Middle frontal gyrus (tissue), 1 donor: ENCODE results near the gene TMEM130.
A peak's percentile ranks its signal among the peaks of the same experiment; 100 is the strongest.
"Not testable (repeated sequence)": the region's sequence is repeated elsewhere in the genome, so short reads cannot be mapped to it uniquely, and the experiment has no call there.

Source experiments
- DNase-seq: peaks from one replicate; pipeline ENCODE4 v3.0.0-alpha.2; 2015; ENCODE audit warnings: low spot score; ENCODE audit errors: extremely low spot score

TMEM130 gene

DNA sequence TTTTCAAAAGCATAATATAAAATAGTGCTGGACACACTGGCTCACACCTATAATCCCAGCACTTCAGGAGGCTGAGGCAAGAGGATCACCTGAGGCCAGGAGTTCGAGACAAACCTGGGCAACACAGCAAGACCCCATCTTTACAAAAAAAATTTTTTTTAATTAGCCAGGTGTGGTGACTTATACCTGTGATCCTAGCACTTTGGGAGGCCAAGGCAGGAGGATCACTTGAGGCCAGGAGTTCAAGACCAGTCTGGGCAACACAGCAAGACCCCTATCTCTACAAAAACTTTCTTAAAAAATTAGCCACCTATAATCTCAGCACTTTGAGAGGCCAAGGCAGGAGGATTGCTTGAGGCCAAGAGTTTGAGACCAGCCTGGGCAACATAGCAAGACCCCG is 27.3 kb downstream of the TMEM130 start:
- not testable (repeated sequence) for DNase-seq

DNA sequence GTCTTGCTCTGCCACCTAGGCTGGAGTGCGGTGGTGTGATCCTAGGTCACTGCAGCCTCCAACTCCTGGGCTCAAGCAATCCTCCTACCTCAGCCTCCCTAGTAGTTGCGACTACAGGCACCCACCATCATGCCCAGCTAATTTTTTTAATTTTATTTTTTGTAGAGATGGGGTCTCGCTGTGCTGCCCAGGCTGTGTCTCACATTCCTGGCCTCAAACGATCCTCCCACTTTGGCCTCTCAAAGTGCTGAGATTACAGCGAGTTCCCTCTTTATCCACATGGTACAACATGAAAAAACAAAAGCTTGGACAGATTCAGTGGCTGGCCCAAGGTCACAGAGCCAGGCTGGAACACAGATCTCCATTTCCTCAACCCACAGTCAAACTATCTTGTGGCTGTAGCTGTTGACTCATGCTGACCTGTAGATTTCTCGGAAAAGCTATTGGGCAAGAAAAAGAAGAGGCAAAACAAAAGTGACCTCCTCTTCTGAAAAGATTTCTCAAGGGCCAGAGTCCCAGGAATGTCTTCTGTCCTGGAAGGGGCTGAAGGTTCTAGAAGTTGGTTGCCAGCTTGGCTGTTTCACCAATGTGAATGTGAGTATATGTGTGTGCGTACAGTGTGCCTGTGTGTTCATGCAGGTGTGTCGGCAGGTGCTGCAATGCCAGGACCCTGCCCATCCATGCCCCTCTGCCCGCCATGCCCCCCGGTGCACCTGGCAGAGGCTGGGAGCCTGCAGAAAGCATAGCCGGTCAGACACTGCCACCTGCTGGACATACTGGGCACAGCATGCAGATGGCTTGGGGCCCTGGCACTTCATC is 28.4 kb downstream of the TMEM130 start:
- DNase-seq: peak; percentile 27

DNA sequence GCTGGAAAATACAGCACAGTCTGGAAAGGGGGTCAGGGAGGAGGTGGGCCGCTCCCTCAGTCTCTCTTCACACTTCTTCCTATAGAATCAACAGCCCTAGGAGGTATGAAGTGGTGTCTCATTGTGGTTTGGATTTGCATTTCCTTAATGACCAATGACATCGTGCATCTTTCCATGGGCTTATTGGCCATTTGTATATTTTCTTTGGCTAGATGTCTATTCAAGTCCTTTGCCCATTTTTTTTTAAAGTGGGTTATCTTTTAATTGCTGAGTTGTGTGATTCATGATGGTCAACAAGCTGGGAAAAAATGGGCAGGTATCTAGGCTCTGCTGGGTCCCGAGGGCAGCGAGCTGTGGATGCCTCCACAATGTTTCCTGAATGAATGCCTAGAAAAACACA is 29.1 kb downstream of the TMEM130 start:
- DNase-seq: no peak

DNA sequence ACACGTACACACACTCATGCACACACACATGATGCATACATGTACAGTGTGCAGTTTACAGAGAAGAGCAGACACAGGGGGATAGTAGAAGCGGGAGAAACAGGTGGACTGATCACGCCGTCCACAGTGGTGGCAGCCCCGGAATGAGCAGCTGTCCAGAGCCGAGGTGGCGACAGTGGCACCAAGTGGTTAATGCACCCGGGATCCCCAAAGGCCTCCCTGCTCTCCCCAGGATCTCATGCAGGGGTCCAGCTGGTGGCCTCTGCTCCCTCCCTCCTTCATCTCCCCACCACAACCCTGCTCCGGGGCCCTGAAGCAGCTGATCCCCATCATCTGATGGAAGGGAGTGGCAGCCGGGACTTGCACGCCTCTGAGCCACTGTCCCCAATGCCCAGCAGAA is 29.7 kb downstream of the TMEM130 start:
- DNase-seq: no peak

DNA sequence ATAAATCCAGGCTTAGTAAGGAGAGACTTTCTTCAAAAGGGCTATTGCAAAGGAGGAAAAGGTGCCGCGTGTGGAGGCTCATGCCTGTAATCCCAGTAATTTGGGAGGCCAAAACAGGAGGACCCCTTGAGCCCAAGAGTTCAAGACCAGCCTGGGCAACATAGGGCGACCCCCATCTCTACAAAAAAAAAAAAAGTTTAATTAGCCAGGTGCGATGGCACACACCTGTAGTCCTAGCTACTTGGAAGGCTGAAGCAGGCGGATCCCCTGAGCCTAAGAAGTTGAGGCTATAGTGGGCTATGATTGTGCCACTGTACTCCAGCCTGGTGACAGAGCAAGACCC is 32.2 kb downstream of the TMEM130 start:
- DNase-seq: no peak

DNA sequence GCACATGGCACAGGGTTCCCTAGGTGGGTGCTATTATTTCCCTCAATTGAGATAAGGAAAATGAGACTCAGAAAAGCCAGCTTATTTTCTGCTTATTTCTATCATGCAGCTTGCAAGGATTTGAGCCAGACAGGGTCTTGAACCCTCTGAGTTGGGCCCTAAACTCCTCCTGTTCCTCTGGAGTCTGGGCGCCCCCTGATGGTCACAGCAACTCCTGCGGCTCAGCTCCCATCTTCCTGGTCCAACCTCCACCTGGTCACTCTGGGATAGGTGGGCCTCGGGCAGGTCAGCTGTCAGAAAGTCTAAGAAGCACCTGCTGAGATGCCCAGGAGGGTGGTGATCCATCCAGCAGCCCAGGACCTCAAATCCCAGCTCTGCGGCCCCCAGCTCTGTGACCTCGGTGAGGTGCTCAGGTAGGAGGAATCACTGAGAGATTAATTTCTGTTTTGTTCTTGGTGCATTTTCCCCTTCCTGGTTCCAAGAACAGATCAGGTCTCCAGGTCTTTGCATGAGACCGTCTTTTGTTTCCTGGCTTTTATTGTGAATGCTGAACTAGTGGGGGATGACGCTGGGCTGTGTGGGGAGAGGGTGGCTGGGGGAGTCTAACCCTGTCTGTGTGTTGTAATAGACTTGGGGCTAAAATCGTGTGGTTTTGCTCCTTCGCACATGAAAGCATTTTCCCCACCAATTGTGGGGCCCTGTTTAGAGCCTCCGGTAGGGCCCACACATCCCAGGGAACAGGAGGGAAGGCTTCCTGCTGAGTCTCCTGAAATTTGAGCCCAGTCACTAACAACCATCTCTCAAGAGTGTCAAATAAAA is 32.8 kb downstream of the TMEM130 start:
- DNase-seq: no peak

DNA sequence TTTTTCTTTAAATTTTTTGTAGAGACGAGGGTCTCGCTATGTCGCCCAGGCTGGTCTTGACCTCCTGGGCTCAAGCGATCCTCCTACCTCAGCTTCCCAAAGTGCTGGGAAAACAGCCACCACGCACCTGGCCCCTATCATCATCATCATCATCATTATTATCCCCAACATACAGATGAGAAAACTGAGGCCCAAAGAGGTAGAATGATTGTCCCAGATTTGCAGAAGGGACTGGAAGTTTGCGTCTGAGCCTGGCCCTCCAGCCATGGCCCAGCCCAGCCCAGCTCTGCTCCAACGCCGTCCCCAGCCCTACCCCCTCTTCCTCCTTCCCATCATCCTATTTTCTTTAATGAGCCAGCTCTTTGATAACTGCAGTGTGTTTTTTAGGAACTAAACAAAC is 34.9 kb downstream of the TMEM130 start:
- no peak for DNase-seq

DNA sequence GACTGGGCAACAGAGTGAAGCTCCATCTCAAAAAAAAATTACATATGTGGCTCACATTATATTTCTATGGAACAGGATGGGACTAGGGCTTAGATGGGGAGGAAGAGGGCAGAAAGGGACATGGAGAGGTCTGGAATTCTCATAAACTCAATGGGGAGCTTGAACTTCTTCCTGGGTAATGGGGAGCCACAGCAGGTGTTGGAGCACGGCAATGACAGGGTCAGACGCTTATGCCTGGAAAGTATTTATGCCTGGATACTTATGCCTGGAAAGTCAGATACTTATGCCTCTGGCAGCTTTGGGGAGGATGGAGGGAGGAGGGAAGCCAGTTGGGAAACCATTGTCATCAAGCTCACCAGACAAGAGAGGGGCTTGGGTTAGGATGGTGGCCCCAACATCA is 36.8 kb downstream of the TMEM130 start:
- no peak for DNase-seq

DNA sequence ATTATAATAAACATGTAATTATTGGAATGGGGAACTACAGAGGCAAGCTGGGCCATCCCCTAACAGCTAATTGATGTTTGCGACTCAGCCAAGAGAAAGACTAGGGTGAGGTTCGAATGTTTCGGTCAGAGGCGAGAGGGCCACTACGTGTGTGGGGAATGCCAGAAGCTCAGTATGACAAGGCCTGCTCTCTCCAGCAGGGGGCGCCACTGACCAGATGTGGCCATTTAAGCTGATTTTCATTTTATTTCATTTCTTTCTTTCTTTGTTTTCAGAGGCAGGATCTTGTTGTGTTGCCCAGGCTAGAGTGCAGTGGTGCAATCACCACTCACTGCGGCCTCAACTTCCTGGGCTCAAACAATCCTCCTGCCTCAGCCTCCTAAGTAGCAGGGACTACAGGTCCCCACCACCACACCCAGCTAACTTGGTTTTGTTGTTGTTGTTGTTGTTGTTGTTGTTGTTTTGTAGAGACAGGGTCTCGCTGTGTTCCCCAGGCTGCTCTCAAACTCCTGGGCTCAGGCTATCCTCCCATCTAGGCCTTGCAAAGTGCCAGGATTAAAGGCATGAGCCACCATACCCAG is 38.1 kb downstream of the TMEM130 start:
- no peak for DNase-seq

DNA sequence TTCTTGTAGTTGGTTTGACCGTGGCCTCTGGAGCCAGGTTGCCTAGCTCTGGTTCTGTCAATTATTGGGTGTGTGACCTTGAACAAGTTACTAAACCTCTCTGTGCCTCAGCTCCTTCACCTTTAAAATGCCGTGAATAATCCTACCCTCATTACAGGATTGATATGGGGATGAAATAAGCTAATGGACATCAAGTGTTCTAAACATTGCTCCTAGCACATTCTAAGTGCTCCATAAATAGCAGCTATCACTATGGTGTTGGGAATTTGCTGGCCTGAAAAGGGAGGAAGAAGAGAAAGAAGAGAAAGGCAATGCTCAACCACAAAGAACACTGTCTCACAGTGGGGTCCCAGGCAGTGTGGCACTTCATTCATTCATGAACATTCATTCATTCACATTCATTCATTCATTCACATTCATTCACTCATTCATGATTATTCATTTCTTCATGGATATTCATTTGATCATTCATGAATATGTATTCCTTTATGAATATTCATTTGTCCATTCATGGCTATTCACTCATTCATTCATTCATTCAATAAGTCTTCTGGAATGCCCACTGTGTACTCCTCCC is 38.8 kb downstream of the TMEM130 start:
- no peak for DNase-seq

DNA sequence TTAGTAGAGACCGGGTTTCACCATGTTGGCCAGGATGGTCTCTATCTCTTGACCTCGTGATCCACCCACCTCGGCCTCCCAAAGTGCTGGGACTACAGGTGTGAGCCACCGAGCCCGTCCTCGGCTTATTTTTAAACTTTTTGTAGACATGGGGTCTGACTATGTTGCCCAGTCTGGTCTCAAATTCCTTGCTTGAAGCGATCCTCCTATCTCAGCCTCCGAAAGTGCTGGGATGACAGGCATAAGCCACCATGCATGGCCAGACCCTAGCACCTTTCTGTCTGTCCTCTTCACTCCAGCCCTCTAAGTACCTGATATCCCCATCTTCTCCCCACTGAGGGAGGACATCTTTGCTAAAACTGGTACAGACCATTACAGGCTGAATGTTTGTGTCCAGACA is 41.4 kb downstream of the TMEM130 start:
- DNase-seq: no peak

DNA sequence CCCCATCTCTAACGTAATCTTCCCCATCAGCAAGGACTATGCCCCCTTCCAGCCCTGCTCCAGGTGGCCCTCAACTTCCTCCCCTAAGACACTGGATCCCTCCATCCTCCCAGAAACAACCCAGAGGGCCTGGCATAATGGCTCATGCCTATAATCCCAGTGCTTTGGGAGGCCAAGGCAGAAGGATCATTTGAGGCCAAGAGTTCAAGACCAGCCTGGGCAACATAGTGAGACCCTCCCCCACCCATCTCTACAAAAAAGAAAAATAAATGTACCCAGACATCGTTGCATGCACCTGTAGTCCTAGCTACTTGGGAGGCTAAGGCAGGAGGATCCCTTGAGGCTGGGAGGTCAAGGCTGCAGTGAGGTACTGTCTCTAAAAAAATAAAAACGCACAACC is 42.6 kb downstream of the TMEM130 start:
- no peak for DNase-seq

DNA sequence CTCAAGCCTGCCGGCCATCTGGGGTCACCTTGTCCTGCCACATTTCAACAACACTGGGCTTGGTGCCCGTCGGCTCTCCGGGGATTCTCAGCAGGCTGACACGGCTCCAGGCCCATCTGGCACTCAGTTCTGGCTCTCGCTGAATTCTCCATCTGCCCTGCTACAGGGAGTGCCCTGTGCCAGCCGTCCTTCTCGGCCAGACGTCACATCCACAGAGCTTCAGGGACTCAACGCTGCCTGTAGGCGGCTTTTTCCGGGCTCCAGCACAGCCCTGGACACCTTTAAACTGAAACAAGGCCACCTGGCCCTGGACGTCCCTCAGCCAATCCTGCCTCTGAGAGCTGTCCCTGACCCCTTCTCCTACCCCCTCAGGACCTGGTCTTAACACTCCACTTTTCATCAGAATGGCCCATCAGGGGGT is 43.0 kb downstream of the TMEM130 start:
- peak; percentile 42 for DNase-seq

DNA sequence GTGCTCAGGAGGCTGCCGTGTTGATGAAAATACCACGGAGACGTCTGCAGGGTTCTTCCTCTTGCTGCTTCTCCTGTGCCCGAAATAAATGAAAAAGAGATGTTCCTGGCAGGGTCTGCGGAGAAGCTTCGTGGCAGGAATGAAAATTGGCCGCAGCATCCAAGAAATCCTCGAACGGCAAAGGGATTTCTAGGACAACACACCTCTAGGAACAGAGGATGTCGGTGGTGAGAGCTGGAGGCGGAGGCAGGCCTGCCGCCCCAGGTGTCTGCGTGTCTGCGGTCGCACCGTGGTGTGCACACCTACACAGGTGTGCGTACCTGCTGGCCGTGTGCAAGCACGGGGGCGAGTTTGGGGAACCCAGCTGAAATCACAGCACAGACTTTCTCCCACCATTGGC is 43.4 kb downstream of the TMEM130 start:
- peak; percentile 22 for DNase-seq

DNA sequence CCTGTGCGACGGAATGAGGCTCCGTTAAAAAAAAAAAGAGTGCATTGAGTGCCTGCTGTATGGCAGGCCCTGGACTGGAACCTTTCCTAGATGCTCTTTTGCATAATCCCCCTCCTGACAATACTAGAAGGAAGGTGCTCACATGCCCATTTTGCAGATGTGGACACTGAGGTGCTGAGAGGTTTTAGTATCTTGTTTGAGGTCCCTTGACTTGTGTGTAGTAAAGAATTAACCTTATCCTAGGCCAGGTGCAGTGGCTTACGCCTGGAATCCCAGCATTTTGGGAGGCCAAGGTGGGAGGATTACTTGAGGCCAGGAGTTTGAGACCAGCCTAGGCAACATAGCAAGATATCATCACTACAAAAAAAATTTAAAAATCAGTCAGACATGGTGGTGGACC is 46.6 kb downstream of the TMEM130 start:
- no peak for DNase-seq

DNA sequence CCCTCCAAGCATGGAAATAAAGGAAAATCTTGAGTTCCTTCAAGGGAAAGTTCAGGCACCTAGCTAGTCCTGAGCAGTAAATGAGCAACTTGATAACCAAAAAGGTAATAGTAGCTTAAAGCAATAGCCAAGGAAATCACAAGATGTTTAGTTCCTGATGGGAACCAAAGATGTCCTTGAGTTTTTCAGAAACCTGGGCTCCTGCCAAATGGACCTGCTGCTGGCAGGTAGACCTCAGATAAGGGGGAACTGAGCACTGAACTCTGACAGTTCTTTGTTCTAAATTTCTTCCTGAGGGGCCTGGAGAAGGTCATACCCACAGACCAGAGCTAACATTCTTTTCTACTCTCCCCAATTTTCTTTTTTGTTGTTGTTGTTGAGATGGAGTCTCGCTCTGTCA is 48.5 kb downstream of the TMEM130 start:
- DNase-seq: no peak

DNA sequence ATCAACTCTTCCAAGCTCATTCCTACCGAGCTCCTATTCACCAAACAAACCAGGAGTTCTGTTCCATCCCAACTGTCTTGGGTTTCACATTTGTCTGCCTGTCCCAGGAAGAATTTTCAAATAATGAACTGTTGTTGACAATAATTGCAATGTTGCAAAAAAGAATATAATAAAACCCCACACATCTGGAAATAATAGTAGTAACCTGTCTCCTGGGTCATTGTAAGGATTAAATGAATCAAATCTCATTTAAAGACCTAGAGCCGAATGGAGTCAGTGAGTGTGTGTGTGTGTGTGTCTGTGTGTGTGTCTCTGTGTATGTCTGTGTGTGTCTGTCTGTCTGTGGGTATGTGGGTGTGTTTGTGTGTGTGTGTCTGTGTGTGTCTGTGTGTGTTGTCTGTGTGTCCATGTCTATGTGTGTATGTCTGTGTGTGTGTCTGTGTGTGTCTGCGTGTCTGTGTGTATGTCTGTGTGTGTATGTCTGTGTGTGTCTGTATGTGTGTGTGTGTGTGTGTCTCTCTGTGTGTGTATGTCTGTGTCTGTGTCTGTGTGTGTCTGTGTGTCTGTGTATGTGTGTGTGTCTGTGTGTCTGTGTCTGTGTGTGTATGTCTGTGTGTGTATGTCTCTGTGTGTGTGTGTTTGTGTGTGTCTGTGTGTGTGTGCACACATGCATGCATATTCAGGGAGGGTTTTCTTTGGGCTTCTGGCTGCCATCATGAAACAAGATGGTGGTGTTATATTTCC is 52.7 kb downstream of the TMEM130 start:
- DNase-seq: no peak

DNA sequence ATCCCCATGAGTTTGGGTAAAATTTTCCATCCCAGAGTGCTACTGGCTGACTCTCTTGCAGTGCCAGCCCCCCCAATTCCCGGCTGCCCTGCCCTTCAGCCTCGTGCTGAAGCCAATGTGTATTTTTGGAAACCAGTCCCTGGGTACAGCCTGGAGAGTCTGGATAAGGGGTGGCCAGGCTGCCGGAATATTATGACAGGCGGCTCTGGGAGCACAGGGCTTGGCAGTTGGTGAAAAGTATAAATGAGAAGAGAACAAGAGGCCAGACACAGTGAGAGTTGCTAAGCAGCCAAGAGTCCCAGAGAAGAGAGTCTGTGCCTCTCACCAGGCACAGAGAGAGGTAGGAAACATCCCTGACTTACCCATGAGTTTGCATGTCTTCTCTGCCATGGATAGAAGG is 53.6 kb downstream of the TMEM130 start:
- DNase-seq: no peak

DNA sequence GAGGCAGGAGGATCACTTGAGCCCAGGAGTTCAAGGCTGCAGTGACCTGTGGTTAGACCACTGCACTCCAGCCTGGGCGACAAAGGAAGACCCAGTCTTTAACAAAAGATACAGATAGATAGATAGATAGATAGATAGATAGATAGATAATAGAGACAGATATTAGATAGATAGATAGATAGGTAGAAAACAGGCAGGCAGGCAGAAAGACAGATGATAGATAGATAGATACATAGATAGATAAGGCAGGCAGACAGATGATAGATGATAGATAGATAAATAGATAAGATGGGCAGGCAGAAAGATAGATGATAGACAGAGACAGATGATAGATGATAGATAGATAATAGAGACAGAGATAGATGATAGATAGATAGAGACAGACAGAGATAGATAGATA is 54.5 kb downstream of the TMEM130 start:
- DNase-seq: no peak

DNA sequence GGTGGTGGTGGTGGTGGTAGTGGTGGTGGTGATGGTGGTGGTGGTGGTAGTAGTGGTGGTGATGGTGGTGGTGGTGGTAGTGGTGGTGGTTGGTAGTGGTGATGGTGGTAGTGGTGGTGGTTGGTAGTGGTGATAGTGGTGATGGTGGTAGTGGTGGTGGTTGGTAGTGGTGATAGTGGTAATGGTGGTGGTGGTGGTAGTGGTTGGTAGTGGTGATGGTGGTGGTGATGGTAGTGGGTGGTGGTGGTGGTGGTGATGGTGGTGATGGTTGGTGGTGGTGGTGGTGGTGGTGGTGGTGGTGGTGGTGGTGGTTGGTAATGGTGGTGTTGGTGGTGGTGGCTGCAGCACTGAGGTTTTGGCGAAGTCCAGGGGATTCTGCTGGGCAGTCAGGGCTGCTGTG is 58.5 kb downstream of the TMEM130 start:
- no peak for DNase-seq

DNA sequence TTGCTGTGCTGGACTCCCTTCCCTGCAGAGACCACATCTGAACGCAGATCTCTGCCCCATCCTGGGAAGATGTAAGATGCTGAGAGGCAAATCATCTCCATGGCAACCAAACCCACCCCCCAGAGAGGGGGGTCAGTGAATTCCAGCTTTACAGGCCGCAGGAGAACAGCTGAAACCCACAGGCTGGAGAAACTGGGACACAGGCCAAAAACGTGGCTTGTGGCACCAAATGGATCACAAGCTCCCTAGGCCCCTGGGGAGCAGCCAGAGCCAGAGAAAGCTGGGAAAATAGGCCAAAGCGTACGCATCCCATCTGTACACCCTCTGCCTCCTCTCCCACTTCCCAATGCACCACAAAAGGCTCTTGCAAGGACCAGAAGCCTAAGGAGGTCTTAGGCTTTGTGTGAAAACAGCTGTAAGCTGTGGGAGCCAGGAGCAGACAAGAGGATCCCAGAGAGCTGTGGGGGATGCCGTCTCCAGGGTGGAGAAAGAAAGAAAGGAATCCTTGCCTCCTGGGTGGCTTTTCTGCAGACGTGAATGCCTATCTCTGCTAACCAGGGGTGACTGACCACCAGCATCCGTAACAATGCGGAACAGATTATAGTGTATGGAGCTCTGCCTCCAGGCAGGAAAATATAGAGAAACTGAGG is 59.5 kb downstream of the TMEM130 start:
- DNase-seq: no peak
